KMS-11 (cell line): ENCODE data around the gene PTPRN2.

ENCODE experiments used
- H2AFZ ChIP-seq: fragments of 200-600 bp; sonication (generic); 2 replicates; pipeline ENCODE4 v1.6.1; 2016; ENCODE audit warnings: antibody characterized with exemption, mixed run types, low read depth
- H3K27ac ChIP-seq: fragments of 200-600 bp; sonication (generic); 2 replicates; pipeline ENCODE4 v1.6.1; 2016; ENCODE audit warnings: mild to moderate bottlenecking, mixed run types
- H3K27me3 ChIP-seq: fragments of 200-600 bp; sonication (generic); 2 replicates; pipeline ENCODE4 v1.6.1; 2017; ENCODE audit warnings: mild to moderate bottlenecking, low read depth, mixed run types, moderate library complexity; ENCODE audit not compliant: insufficient read depth
- H3K36me3 ChIP-seq: fragments of 200-600 bp; sonication (generic); 2 replicates; pipeline ENCODE4 v1.6.1; 2017; ENCODE audit warnings: mild to moderate bottlenecking, mixed run types; ENCODE audit not compliant: insufficient read depth
- H3K4me1 ChIP-seq: fragments of 200-600 bp; sonication (generic); 2 replicates; pipeline ENCODE4 v1.6.1; 2016; ENCODE audit warnings: mild to moderate bottlenecking, low read depth, mixed run types; ENCODE audit not compliant: poor library complexity, severe bottlenecking
- H3K4me2 ChIP-seq: fragments of 200-600 bp; sonication (generic); 2 replicates; pipeline ENCODE4 v1.7.0; 2016; ENCODE audit warnings: mild to moderate bottlenecking, mixed run types
- H3K4me3 ChIP-seq: fragments of 200-600 bp; sonication (generic); IDR thresholded peaks from 2 replicates; pipeline ENCODE4 v1.6.1; 2017; ENCODE audit warnings: low read depth, low read length, mixed read lengths; ENCODE audit not compliant: insufficient read depth
- H3K79me2 ChIP-seq: fragments of 200-600 bp; sonication (generic); 2 replicates; pipeline ENCODE4 v1.6.1; 2016; ENCODE audit warnings: low read depth, mixed run types; ENCODE audit not compliant: insufficient read depth
- H3K9ac ChIP-seq: fragments of 200-600 bp; sonication (generic); 2 replicates; pipeline ENCODE4 v1.6.1; 2016; ENCODE audit warnings: mild to moderate bottlenecking, mixed run types
- H4K20me1 ChIP-seq: fragments of 200-600 bp; sonication (generic); 2 replicates; pipeline ENCODE4 v1.6.1; 2016; ENCODE audit warnings: mild to moderate bottlenecking, mixed run types; ENCODE audit not compliant: insufficient read depth
- TF ChIP-seq, protein P1 (sequence below): fragments of 200-600 bp; sonication (generic); conservative IDR thresholded peaks from 2 replicates; pipeline ENCODE4 v1.6.1; 2017; ENCODE audit warnings: low read depth, mild to moderate bottlenecking, antibody characterized with exemption, low read length, moderate library complexity, mixed read lengths

The PTPRN2 gene

DNA sequence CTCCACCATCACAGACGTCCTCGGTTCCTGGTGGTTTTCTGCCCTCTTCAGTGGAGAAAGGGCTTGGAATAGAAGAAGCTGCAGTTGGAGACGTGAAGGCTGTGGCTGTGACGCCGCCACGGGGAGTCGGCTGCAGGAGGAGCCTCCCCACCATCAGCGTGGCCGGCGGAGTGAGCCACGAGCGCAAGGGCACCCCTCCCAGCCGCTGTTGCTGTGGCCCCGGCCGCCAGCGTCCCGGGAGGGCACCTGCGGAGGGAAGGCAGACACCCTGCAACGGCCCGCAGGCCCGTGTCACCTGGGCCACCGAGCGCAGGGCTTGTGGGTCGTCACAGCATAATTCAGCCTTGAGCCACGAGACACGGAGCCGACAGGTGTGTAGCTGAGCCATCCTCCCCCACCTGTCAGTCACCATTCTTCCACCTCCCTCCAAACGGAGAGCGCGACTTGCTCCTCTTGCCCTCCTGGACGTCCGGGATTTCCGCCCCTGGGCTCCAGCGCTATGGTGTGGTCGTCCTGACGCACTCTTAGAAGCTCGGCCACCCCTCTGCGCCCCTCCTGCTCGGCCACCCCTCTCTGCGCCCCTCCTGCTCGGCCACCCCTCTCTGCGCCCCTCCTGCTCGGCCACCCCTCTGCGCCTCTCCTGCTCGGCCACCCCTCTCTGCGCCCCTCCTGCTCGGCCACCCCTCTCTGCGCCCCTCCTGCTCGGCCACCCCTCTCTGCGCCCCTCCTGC is 102.7 kb downstream of the PTPRN2 start:
- Histone ChIP-seq H3K4me3 (no peak overlapping the region), H3K4me2 (no peak overlapping the region), H3K4me1 (no peaks in the 10 kb centered on the region), H3K79me2 (no peaks in the 10 kb centered on the region), H3K27ac (no peak overlapping the region), H2AFZ (no peak overlapping the region), H3K9ac (no peak overlapping the region), H3K27me3 (peaks cover 25% of the 10 kb centered on the region; the same call in 1 of the 2 replicates), H3K36me3 (no peaks in the 10 kb centered on the region), H4K20me1 (no peaks in the 10 kb centered on the region)
- TF ChIP-seq, protein P1, sequence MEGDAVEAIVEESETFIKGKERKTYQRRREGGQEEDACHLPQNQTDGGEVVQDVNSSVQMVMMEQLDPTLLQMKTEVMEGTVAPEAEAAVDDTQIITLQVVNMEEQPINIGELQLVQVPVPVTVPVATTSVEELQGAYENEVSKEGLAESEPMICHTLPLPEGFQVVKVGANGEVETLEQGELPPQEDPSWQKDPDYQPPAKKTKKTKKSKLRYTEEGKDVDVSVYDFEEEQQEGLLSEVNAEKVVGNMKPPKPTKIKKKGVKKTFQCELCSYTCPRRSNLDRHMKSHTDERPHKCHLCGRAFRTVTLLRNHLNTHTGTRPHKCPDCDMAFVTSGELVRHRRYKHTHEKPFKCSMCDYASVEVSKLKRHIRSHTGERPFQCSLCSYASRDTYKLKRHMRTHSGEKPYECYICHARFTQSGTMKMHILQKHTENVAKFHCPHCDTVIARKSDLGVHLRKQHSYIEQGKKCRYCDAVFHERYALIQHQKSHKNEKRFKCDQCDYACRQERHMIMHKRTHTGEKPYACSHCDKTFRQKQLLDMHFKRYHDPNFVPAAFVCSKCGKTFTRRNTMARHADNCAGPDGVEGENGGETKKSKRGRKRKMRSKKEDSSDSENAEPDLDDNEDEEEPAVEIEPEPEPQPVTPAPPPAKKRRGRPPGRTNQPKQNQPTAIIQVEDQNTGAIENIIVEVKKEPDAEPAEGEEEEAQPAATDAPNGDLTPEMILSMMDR = no peak

DNA sequence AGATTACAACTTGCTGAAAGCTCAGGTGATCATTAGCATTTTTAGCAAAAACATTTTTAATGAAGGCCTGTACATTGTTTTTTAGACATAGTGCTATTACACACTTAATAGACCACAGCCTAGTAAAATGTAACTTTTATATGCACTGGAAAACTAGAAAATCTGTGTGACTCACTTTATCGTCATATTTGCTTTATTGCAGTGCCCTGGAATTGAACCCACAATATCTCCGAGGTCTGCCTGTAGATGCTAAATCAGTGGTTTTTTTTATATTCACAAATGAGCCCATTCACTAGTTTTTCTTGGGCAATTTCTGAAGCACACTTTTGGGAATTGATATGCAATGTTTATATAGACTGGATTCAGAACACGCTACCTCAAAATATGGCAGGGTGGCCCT is 105.1 kb downstream of the PTPRN2 start:
- Histone ChIP-seq H2AFZ (no peak overlapping the region), H3K9ac (no peak overlapping the region), H3K27ac (no peak overlapping the region), H3K4me3 (no peak overlapping the region), H3K27me3 (peaks cover 36% of the 10 kb centered on the region; the same call in 1 of the 2 replicates), H4K20me1 (no peaks in the 10 kb centered on the region), H3K4me2 (no peak overlapping the region), H3K4me1 (no peaks in the 10 kb centered on the region), H3K79me2 (no peaks in the 10 kb centered on the region), H3K36me3 (no peaks in the 10 kb centered on the region)
- TF ChIP-seq, protein P1 = no peak

DNA sequence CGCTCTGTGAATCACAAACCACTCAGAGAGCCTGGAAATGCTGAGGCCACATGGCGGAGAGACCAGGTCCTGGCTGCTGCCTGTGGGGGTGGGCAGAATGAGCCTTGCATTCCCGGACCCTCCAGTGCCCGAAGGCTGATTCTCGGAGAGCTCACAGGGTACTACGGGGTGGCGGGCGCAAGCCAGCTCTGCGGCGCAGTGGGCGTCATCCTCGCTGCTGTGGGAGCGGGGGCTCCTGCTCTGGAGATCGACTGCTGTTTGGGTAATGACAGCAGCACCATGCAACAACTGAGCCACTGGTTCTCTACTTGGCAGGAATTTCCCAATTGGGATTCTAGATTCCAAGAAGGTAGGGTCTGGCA is 108.0 kb downstream of the PTPRN2 start:
- Histone ChIP-seq H3K27ac (no peak overlapping the region), H3K79me2 (no peaks in the 10 kb centered on the region), H3K4me1 (no peaks in the 10 kb centered on the region), H4K20me1 (no peaks in the 10 kb centered on the region), H3K27me3 (peaks cover 62% of the 10 kb centered on the region), H3K9ac (no peak overlapping the region), H3K4me3 (no peak overlapping the region), H3K4me2 (no peak overlapping the region), H3K36me3 (no peaks in the 10 kb centered on the region), H2AFZ (no peak overlapping the region)
- TF ChIP-seq, protein P1 = no peak

DNA sequence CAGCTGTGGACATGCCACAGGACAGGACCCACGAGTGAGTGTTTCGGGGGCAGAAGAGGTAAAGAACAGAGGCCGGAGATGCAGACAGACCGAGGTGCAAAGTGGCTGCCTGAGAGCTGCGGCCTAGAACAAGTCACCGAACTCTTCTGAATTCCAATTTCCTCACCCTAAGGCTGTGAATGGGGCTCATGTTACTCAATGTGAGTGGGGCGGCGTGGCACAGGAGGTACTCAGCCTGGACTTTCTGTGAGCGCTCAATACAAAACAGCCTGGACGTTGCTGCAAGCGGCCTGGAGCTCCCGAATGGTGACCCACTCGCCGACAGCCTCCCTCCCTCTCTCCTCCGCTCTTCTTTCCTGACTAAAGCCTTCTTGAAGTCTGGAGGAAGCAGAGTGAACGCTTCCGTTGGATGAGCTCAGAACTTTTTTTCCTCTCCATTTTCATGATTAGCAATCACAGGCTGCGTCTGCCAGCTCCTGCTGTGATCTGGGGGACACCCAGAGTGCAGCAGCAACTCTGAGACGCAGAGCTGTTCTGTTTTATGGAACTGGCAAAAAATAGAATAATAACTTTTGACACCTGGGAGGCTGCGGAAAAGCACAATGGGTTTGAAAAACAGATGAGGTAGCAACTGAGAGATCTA is 108.5 kb downstream of the PTPRN2 start:
- H2AFZ ChIP-seq = no peak overlapping the region
- TF ChIP-seq, protein P1 = no peak
- no peaks in the 10 kb centered on the region for H3K36me3 ChIP-seq
- H3K79me2 ChIP-seq = no peaks in the 10 kb centered on the region
- no peak overlapping the region for H3K4me2 ChIP-seq
- no peak overlapping the region for H3K9ac ChIP-seq
- no peak overlapping the region for H3K4me3 ChIP-seq
- peaks cover 67% of the 10 kb centered on the region for H3K27me3 ChIP-seq
- no peak overlapping the region for H3K27ac ChIP-seq
- H4K20me1 ChIP-seq = no peaks in the 10 kb centered on the region
- H3K4me1 ChIP-seq = no peaks in the 10 kb centered on the region
